AG09319 (cell line): Measurements from ENCODE around the gene KRT17.
"Not testable (repeated sequence)": the region's sequence is repeated elsewhere in the genome, so short reads cannot be mapped to it uniquely, and the experiment has no call there.

Experiments used
- DNase-seq: peaks from one replicate; pipeline ENCODE4 v3.0.0-alpha.2; 2010; ENCODE audit warnings: low read depth; ENCODE audit errors: extremely low read depth
- TF ChIP-seq, protein P1 (sequence below): IDR thresholded peaks from 2 replicates; pipeline ENCODE4 v1.5.1; 2011; ENCODE audit warnings: low read depth, mild to moderate bottlenecking, inconsistent platforms, low read length, moderate library complexity

The KRT17 gene

DNA sequence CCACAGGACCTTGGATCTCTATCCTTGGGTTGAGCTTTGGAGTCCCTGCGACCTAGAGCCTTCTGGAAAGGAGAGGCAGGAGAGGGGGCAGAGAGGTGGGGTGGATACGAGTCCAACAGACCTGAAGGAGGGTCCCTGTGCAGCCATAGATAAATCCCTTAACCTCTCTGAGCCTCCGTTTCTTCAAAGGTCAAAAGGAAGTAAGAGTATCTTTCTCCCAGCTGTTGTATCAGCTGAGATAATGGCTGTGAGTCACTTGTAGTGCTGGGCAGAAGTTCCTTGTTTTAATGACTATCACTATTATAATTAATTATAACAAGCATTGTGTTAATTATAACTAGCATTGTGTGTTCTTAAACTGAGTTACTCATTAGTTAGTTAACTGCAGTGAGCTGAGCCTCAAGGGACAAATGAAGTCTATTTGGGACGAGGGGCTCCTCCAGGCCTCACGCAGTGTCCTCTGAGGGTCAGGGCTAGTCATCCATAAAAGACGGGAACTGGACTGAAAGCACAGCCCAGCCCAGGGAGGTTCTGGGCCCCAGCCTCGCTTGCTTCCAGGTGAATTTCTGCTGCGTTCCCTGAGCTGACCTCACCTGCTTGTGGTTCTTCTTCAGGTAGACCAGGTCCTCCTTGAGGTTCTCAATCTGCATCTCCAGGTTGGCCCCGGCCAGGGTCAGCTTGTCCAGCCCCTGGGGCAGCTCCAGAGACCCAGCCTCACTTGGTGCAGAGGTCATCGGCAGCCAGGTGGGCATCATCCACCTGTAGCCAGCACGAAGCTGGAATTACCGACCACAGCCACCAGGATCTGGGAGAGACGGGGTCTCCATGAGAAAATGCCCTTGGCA is 5.7 kb upstream of the KRT17 start:
- TF ChIP-seq, protein P1, sequence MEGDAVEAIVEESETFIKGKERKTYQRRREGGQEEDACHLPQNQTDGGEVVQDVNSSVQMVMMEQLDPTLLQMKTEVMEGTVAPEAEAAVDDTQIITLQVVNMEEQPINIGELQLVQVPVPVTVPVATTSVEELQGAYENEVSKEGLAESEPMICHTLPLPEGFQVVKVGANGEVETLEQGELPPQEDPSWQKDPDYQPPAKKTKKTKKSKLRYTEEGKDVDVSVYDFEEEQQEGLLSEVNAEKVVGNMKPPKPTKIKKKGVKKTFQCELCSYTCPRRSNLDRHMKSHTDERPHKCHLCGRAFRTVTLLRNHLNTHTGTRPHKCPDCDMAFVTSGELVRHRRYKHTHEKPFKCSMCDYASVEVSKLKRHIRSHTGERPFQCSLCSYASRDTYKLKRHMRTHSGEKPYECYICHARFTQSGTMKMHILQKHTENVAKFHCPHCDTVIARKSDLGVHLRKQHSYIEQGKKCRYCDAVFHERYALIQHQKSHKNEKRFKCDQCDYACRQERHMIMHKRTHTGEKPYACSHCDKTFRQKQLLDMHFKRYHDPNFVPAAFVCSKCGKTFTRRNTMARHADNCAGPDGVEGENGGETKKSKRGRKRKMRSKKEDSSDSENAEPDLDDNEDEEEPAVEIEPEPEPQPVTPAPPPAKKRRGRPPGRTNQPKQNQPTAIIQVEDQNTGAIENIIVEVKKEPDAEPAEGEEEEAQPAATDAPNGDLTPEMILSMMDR: no peak
- no peak for DNase-seq

DNA sequence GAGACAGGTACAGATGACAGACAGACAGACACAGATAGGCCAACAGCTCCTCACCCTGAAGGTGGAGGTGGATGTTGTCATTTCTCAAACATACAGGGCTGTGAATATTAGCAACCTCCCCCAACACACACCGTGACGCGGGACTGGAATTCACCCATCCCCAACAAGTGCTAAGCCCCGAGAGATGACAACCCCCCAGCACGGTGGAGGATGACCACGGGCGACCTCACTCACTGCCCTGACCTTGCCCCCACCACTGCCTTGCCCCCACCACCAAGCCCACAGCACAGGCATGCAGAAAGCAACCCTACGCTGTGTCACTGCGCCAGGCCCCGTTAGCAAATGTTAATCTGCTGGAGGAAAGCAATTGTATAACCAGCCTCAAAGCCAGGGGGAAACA is 4.9 kb upstream of the KRT17 start:
- DNase-seq: no peak
- TF ChIP-seq, protein P1: no peak

GRCh38 chr17:41628621-41629255 is 4.4 kb upstream of the KRT17 start:
- DNase-seq: not testable (repeated sequence)

GRCh38 chr17:41628073-41628370 is 3.6 kb upstream of the KRT17 start:
- DNase-seq: not testable (repeated sequence)

DNA sequence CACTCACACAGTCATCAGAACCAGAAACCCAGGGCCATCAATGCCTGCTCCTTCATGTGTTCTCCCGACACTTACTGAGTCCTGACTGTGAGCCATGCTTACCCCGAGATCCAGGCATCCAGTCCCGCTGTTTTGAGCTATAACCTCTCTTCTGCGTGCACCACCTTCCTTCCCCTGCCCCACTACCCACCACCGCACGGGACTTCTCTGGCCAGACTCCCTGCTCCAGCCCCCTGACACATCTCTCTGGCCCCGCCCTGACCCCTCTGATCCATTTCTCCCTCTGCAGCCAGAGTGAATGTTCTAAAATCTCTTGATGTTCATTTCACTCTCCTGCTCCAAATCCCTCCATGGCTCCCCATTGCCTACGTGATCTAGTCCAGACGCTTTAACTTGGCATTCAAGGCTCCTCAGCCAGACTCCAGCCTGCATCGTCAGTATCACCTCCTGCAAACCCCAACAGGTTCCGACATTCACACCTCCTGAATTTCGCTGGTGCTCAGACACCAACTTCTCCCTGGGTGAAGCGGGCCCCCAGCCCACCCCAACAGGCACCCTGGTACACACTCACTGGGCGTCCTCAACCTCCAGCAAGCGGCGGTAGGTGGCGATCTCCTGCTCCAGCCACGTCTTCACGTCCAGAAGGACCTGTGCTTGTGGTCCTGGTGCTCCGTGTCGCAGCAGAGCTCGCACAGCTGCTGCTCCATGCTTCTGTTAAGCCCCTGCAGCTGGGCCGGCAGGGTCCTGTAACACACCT is 3.1 kb upstream of the KRT17 start:
- DNase-seq: no peak
- TF ChIP-seq, protein P1: no peak

DNA sequence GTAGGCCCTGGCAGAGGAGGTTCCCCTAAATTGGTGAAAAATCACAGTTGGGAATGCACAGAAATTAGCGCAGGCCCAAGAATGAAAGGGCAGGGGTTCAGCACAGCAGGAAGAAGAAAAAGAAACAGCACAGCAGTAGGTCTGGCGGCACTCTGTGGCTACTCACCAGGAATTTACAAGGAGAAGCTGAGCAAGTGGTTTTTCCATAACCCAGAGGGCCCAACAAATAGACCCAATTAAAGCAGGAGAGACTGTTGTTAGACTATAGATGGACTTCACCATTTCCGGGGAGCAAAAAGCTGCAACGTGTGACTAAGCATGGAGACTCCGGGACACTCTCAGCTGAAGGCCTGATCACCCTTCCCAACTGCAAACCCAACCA is 2.5 kb upstream of the KRT17 start:
- DNase-seq: not testable (repeated sequence)

DNA sequence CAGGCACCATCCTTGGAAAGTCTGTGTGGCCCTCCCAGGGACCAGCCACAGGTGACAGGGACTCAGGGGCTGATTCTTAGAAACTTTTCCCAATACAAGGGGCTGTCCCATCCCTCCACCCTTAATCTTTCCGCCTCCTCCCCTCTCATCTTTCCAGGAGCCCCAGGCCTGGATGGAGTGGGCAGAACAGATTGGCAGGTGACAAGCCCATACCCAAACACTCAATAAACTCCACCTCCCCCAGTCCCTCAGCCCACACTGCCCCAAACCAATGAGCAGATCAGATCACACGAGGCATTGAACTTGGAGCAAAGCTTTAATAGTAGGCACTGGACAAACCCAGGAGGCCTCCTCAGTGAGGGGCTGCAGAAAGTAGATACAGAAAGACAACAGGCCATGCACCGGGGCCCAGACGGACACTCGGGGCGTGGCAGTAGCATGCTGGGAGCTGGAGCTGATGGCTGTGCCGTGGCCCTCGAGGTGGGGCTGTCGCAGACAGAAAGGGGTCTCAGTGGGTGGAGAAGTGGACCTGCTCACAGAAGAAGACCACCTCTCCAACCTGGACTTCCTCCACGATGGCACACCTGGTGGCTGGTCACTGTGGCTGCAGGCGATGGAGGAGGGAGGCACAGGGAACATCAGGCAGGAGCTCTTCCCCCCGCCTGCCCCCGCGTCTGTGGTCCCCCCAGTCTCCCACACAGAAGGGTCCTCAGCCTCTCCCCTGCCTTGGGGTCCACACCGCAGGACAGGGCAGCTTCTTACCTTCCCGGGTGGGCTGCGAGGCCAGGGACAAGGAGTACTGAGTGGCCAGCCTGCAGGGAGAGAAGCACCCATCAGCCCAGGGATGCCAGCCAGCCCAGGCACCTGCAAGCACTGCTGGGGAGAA is 1.9 kb upstream of the KRT17 start:
- DNase-seq: not testable (repeated sequence)

GRCh38 chr17:41625602-41626001 is 1.2 kb upstream of the KRT17 start:
- DNase-seq: no peak
- TF ChIP-seq, protein P1: no peak

DNA sequence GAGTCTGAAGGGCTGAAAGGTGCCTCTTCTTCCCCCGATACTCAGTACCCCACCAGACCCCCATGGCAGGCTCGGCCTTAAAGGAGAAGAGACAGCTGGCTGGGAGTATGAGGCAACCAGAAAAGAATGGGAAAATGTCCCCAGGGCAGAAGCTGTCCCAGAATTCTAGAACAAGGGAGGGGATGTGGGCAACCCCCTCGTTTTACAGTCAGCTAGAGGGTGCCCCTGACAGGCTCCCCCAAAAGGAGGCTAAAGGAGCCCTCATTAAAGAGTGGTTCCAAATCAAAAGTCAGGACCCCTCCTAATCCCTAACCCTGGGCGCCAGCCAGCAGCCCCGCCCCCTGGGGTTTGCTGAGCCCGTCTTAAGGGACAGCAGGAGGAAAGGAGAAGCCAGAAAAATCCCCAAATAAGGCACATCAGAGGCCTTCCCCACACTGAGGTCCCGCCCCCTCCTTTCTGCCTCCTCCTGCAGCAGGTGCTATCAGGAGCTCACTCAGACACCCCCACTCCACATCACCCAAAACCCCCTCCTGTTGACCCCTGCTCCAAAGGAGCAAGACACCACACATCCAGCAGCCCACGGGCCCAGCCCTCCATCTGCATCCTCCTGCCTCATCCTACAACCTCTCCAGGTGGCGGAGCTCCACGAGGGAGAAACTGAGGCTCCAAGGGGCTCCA is 1.1 kb downstream of the KRT17 start:
- not testable (repeated sequence) for DNase-seq

GRCh38 chr17:41622340-41623183 is 1.8 kb downstream of the KRT17 start:
- not testable (repeated sequence) for DNase-seq
